ENCODE results near the gene SLC22A6.
"Not testable (repeated sequence)": the region's sequence is repeated elsewhere in the genome, so short reads cannot be mapped to it uniquely, and the experiment has no call there.

The SLC22A6 gene

GRCh38 chr11:62985041-62985750 is 429 bp upstream of the SLC22A6 start:
- DNase-seq, result no peak

DNA sequence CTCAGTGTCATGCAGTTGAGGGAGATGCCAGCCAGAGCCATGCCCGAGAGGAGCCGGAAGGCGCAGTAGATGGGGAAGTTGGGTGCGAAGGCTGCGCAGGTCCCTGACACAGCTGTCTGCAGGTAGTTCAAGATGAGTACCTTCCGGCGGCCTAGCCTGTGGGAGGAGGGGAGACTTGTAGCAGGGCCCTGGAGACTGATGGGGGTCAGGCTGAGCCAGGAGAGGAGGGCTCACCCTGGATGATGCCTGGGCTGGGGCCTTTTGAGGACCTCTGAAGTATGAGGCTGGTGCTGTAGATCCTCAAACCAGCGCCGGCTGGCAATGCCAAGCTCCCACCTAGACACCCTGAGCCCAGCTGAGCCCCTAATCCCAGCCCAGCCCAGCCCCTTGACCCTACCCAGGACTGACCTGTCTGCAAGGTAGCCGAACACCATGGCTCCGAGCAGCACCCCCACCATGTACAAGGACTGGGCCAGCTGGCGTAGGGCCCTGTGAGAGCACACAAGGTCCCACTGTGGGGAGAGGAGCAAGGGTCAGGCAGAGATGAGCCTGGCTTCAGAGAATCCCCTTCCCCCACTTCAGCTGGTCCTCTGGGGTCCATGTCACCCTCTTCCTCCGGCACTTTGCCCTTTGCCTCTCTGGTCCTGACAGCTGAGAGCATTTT is 1.1 kb downstream of the SLC22A6 start:
- DNase-seq, result no peak

GRCh38 chr11:62981743-62982142 is 3.0 kb downstream of the SLC22A6 start:
- no peak for DNase-seq

DNA sequence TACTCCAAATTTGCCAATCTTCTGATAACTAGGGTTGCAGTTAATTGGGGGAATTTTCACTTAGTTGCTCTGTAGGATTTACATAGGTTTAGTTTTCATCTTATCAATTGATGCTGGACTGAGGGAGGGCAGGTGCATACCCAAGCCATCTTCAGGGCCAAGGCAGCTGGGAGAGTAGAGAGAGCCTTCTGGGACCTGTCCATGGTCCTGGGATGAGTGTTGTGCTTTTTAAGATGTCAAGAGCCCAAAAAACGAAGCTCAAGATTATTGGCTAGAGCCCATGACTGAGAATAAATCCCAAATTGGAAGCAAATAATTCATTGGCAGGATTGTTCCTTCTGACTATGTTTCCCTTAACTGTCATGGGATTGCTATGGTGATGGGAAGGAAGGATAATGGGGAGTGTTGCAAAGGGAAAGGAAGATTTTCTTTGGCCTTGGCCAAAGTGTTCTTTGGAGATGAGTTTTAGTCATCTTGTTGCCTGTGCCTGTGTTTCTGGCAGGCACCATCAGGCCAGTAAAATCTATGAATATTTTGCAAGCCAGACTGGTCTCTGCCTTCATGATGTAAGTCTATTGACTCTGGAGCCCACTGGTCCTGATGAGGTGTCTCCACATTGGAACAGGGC is 4.5 kb downstream of the SLC22A6 start:
- DNase-seq, result no peak

GRCh38 chr11:62976109-62976508 is 8.7 kb downstream of the SLC22A6 start:
- DNase-seq, result no peak

GRCh38 chr11:62974848-62975522 is 9.8 kb downstream of the SLC22A6 start:
- no peak for DNase-seq

GRCh38 chr11:62965574-62965973 is 19.2 kb downstream of the SLC22A6 start:
- DNase-seq, result no peak

DNA sequence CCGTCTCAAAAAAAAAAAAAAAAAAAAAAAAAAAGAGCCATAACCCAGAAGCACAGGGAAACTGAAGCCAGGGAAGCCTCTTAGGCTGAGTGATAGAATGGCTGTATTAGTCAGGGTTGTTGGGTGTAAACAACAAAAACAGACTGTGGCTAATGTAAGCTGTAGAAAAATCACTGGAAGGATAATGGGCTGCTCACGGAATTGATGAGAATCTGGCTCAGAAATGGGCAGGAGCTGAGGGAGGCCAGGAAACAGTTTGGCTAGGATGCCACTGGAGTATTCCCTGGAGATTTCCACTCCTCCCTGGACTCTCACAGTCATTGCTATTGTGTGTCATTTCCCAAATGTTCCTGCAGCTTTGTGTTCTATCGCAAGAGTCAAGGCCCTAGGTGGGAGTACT is 22.4 kb downstream of the SLC22A6 start:
- no peak for DNase-seq

GRCh38 chr11:62961017-62961570 is 23.7 kb downstream of the SLC22A6 start:
- DNase-seq, result no peak

DNA sequence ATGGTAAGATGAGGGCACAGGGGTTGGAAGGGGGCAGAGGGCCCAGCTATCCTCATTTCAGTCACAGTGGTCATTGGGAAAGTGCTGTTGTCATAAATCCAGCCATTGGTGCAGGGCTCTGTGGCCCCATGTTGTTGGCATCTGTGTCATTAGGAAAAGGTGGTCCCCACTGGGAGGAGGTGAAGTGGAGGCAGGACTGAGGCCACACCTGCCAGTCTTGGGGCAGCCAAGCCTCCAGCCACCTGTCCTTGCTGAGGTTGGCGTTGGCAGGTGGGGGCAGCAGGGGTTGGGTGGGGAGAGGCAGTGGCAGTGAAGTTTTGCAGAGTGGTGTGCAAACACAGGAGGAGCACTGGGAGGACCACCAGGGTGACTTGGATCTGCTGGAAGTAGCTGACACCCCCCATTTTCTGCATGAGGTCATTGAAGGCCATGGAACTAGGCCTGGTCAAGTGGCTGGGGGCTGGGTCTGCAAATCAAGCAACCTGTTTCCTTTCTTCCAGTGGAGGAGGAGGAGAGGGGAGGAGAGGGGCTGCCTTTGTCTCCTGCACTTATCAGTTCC is 25.3 kb downstream of the SLC22A6 start:
- no peak for DNase-seq

GRCh38 chr11:62958547-62959421 is 26.0 kb downstream of the SLC22A6 start:
- no peak for DNase-seq

GRCh38 chr11:62957147-62957546 is 27.6 kb downstream of the SLC22A6 start:
- DNase-seq, result no peak

DNA sequence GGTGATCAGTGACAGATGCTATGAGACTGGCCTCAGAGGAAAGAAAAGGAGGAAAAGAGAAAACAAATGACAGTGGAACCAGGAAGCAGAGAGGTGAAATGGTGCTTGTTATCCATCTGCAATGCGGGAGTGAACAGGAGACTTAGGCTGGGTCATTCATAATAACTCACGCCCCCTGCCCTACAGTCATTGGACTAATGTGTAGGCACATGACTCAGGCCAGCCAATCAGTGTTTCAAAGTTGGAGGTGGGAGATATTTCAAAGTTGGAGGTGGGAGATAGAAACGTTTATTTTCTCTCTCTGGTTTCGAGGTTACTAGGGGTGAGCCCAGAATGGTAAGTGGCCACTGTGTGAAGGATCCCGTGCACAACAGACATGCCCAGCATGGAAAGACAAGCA is 30.3 kb downstream of the SLC22A6 start:
- DNase-seq, result no peak

DNA sequence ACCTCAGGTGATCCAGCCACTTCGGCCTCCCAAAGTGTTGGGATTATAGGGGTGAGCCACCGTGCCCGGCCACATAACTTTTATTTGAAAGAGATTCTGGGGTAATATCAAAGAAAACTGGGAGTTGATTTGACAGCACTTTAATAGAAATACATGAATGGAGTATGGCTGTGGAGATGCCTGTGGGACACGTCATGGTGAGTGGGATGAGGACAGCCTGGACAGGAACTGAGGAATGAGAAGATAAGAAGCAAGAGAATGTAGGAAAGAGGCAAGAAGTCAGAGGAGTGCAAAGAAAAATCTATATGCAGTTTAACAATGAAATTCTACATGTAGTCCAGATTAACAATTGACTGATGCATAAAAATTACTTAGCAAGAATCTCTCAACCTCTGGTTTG is 31.0 kb downstream of the SLC22A6 start:
- no peak for DNase-seq

GRCh38 chr11:62948765-62949320 is 35.9 kb downstream of the SLC22A6 start:
- DNase-seq, result no peak

- DNase-seq, result not testable (repeated sequence)
Measured at GRCh38 chr11:62945538-62945937, 39.2 kb downstream of the SLC22A6 start.

GRCh38 chr11:62937528-62937927 is 47.2 kb downstream of the SLC22A6 start:
- not testable (repeated sequence) for DNase-seq

GRCh38 chr11:62934496-62934785 is 50.3 kb downstream of the SLC22A6 start:
- no peak for DNase-seq

- DNase-seq, result no peak
Measured at GRCh38 chr11:62933750-62934495, 50.8 kb downstream of the SLC22A6 start.

DNA sequence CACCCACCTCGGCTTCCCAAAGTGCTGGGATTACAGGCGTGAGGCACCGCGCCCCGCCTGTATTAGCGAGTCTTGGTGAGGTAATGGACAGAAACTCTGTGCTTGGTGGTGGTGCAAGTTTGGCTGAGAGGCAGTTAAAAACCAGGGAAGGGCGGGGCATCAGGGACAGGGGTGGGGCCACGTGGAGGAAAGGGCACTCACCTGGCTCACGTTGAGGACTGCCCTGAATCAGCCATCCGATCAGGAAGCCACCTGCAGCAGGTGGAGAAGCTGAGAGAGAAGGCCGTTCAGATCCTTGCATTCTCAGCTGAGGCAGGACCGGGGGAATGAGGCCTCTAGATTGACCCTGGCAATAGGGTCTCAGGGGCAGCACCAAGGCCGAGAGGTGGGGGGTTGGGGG is 51.5 kb downstream of the SLC22A6 start:
- DNase-seq, result no peak

Data from activated T-cell treated with anti-CD3 and anti-CD28 coated beads, Interleukin-2, amount 50 U/mL, for 1 hour (primary cell).